ENCODE results near the gene PTPRO.

The PTPRO gene

GRCh38 chr12:15558915-15559528, 236.7 kb downstream of the PTPRO start:
- no peak for DNase-seq (ENCODE audit: low read depth in 2 of 2)

DNA sequence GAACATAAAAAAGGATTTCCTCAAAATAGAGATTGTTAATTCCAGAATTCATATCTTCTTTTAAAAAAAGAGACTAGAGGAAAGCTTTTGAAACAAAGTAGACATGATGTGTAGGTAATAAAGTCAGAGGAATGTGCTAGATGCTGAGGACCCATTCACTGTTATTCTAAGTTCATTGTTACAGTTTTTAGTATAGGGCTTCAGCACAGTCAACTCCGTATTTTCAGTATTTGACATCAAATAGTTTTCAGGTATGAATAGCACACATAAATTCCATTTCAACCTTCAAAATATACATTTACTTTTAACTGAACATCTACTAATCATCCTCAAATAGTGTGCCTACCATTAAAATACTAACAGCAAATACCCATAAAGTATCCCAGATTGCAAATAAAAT, 239.1 kb downstream of the PTPRO start:
- no peak for DNase-seq (ENCODE audit: low read depth in 2 of 2)

GRCh38 chr12:15562263-15562662, 240.0 kb downstream of the PTPRO start:
- DNase-seq (ENCODE audit: low read depth in 2 of 2) = no peak

DNA sequence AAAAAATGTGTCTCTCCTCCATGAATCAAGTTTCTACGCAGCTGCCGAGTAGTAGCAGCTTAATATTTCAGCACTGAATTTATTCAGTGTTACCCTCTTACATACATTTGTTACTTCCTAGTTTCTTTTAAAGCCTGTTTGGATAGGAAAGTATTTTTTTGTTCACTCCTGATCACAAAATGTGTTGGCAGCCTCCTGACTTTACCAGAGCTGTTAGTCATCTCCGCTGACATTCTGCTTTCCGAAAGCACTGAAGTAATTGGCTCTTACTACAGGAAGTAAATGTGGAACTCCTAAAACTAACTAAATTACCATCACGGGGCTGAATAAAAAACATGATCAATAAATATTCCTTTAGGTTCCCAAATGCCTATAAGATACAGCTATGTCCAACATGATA, 241.4 kb downstream of the PTPRO start:
- no peak for DNase-seq (ENCODE audit: low read depth in 2 of 2)

DNA sequence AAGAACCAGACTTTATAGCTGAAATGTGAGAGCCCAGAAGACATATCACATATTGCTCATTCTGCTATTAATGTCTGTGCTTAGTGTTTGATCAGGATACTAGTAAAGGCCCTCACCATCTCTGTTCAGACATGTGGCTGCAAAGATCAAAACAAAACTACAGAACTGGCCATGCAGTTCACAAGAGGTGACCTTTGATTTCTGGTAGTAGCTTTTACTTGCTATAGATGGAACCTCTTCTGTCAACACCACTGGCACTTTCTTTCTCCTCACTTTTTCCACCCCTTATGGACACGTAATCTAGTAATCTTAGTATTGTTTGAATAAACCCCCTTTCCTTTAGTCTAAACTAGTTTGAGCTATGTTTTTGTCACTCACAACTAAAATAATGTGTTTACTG, 252.0 kb downstream of the PTPRO start:
- no peak for DNase-seq (ENCODE audit: low read depth in 2 of 2)

DNA sequence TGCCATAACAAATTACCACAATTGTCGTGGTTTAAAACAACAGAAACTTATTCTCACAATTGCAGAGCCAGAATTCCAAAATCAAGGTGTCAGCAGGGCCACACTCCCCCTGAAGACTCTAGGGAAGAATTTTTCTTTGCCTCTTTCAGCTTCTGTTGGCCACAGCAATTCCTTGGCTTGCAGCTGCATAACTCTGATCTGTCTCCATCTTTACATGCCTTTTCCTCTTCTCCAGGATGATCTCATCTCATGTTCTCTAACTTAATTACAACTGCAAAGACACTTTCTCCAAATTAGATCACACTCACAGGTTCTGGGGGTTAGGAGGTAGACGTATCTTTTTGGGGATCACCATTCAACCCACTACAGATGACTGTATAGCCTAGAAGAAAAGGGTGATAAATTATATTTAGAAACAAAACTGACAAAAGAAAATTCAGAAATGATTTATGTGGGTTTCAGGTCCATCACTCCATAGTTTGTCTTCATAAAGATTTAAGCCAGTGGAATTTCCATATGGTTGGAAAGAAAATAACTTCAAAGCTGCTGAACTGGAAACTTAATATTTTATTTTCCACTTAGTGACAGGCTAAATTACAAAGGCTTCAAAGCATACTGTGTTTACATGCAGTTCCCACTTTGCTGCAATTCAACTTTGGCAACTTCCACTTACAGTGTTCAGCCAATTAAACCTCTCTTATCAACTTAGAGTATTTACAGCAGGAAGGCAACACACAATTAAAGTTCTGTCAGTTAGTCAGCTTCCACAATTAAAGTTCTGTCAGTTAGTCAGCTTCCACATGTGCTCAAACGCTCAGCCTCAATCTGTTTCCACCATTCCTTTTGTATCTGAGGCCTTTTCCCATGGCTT, 253.6 kb downstream of the PTPRO start:
- DNase-seq (ENCODE audit: low read depth in 2 of 2) = no peak

DNA sequence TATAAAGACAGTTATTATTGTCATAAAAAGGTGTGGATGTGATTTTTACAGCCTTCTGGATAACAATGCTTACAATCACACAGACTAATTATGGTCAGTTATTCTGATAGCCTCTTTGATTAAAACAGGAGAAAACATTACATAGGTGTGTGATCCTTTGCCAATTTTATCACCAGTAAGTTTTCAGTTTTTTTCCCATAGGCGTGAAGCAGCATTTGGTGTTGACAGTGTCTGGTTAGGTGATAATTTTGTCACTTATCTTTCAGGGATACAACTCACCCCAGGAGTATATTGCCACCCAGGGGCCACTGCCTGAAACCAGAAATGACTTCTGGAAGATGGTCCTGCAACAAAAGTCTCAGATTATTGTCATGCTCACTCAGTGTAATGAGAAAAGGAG, 258.1 kb downstream of the PTPRO start:
- no peak for DNase-seq (ENCODE audit: low read depth in 2 of 2)

GRCh38 chr12:15581006-15581405, 258.7 kb downstream of the PTPRO start:
- DNase-seq (ENCODE audit: low read depth in 2 of 2) = no peak

GRCh38 chr12:15583804-15584203, 261.5 kb downstream of the PTPRO start:
- DNase-seq (ENCODE audit: low read depth in 2 of 2) = no peak

GRCh38 chr12:15584366-15585041, 262.2 kb downstream of the PTPRO start:
- no peak for DNase-seq (ENCODE audit: low read depth in 2 of 2)

DNA sequence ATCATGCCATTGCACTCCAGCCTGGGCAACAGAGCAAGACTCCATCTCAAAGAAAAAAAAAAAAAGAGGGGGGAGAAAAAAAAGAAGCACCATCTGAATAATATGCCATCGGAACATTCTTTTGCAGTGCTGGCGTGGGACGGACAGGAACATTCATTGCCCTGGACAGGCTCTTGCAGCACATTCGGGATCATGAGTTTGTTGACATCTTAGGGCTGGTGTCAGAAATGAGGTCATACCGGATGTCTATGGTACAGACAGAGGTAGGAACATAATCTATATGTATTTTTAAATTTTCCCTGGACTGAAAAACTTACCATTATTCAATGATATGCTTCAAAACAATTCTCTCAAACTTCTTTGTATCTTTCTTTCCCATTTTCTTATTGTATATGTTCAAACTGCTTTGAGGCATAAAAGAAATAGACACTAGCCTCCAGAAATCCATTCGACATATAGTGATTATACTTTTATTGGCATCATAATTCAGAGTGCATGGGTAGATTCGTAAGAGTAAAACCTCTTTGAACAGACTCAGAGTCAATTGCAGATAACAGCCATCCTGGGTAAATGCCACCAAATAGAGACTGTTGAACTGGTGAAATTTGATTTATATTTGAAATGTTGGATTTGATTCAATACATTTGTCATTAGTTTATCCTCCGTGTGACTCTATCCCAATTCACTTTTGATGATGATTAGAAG, 267.2 kb downstream of the PTPRO start:
- no peak for DNase-seq (ENCODE audit: low read depth in 2 of 2)

DNA sequence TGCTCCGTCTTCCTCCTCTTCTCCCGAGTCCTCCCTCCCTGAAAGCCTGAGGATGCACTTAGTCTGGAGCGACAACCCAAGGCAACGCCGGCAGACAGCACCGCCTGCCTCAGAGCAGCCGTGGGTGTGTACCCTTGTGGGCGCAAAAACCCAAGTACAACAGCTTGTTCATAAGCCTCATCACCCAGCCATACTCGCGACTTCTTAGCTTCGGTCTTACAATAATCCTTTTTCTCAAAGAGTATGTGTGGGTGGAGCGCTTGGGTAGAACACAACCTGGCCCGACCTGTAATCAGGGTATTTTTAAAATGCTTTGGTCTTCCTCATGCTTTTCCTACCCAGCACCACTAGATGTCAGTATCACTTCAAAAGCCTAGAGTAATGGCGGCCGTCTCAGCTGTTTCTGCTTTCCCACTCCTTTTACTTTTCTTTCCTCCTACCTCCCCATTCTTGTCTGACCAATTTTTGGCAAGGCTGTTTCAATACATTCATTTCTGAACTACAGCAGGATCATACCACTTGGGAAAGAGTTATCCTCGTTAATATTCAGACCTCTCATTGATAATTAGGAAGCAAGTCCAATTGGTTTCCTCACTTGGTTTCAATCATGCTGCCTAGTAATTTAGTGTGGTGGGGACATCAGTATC, 268.0 kb downstream of the PTPRO start:
- DNase-seq (ENCODE audit: low read depth in 2 of 2) = peak; percentile 7 to 15

DNA sequence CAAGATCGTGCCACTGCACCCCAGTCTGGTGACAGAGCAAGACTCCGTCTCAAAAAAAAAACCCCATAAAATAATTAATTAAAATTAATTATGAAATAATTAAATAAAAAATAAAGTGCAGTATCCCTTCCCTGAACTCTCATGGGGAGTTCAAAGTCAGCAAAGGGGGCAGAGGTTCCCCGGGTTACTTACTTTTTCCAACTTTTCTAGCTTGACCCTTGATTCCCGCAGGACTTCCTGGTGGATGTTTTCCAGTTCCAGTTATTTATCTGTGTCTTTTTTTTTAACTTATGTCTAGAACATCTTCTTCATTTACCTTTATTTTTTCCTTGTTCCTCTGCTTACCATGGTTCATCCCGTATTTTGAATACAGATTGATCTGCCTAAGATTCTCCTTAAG, 269.5 kb downstream of the PTPRO start:
- DNase-seq (ENCODE audit: low read depth in 2 of 2) = no peak

- DNase-seq (ENCODE audit: low read depth in 2 of 2) = no peak
Measured at GRCh38 chr12:15592934-15593333, 270.6 kb downstream of the PTPRO start.

- DNase-seq (ENCODE audit: low read depth in 2 of 2) = no peak
Measured at GRCh38 chr12:15596174-15596573, 273.9 kb downstream of the PTPRO start.

GRCh38 chr12:15597125-15597830, 275.0 kb downstream of the PTPRO start:
- no peak for DNase-seq (ENCODE audit: low read depth in 2 of 2)

- DNase-seq (ENCODE audit: low read depth in 2 of 2) = no peak
Measured at GRCh38 chr12:15599266-15600037, 277.1 kb downstream of the PTPRO start.

DNA sequence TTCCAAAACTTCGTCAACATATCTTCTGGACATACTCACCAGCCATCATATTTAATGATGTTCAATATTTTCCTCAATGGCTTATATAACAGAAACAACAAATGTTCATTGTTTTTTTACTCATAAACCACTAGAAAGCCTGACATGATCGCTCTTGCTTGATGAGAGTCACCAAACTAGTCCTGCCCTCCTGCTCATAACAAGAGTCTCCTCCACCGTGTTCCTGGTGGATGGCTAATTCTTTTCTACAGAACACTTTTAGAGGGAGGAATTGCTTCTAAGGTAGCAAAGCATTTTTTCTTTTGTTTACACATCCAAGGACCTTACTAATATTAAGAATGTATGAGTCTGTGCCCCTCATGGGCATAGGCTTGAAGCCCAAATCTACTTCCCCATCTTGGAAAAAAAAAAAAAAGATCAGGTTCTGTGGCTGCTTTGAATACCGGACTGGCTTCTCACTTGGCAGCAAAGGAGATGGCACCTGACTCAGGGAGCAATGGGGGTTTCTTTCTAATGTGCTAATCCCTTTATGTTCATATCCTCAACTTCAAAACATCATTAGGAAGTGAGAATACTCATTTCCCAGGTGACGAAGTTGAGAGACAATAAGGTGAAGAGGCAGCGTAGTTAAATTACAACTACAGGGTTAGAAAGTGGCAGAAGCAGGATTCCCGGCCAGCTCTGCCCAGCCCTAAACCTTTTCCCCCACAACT, 278.1 kb downstream of the PTPRO start:
- DNase-seq (ENCODE audit: low read depth in 2 of 2) = no peak

GRCh38 chr12:15601210-15601800, 279.0 kb downstream of the PTPRO start:
- DNase-seq (ENCODE audit: low read depth in 2 of 2) = no peak

All from stimulated activated CD4-positive, alpha-beta T cell treated with anti-CD3 and anti-CD28 coated beads, Interleukin-12 subunit alpha, Interleukin-12 subunit beta, amount 100 ng/mL, for 24 hours (primary cell).